MCF 10A (cell line): Measurements from ENCODE around the gene KCNG1. TPM values are rescaled to one million over a fixed set of nuclear protein-coding genes. Genes with fewer than 3 reads are reported as not detected.

Source experiments
- Bru-seq: library from RNA; stranded (reverse); fragments of 400-500 nt; gene quantifications from one replicate; lab custom pipeline; 2021; lab: Mats Ljungman, UMichigan
- BruChase-seq, 2 experiments: library from RNA; stranded (reverse); fragments of 400-500 nt; gene quantifications; one replicate each; lab custom pipeline; 2021; lab: Mats Ljungman, UMichigan
- BruUV-seq: library from RNA; stranded (reverse); fragments of 400-500 nt; replicated peaks from 2 replicates; lab custom pipeline; 2021; lab: Mats Ljungman, UMichigan
- CTCF ChIA-PET: fragments of 300-600 bp; sonication (Branson Sonifier 250); formaldehyde crosslinking; extraction: SDS; loops from one replicate; lab custom pipeline; 2021; ENCODE audit warnings: antibody characterized with exemption, inconsistent platforms; lab: Yijun Ruan, JAX
- POLR2A ChIA-PET: fragments of 300-600, 350-650 bp; sonication (Branson Sonifier 250); formaldehyde crosslinking; extraction: SDS; loops from one replicate; lab custom pipeline; 2020; ENCODE audit warnings: antibody characterized with exemption, inconsistent platforms; lab: Yijun Ruan, JAX
- DNase-seq: peaks from one replicate; pipeline ENCODE4 v3.0.0-alpha.2; 2018; ENCODE audit not compliant: unreplicated experiment
- H3K27ac Mint-ChIP-seq: one replicate; pipeline ENCODE4 v1.8.0; 2022; ENCODE audit warnings: mild to moderate bottlenecking, low read depth, mixed read lengths; ENCODE audit not compliant: unreplicated experiment
- H3K27me3 Mint-ChIP-seq: one replicate; pipeline ENCODE4 v1.8.0; 2022; ENCODE audit warnings: mixed read lengths; ENCODE audit not compliant: insufficient read depth, unreplicated experiment
- H3K36me3 Mint-ChIP-seq: one replicate; pipeline ENCODE4 v1.8.0; 2022; ENCODE audit warnings: mild to moderate bottlenecking, moderate library complexity, mixed read lengths; ENCODE audit not compliant: insufficient read depth, unreplicated experiment
- H3K4me1 Mint-ChIP-seq: one replicate; pipeline ENCODE4 v1.8.0; 2022; ENCODE audit warnings: mixed read lengths; ENCODE audit not compliant: insufficient read depth, unreplicated experiment
- H3K4me3 Mint-ChIP-seq: one replicate; pipeline ENCODE4 v1.8.0; 2022; ENCODE audit warnings: mild to moderate bottlenecking, moderate library complexity, mixed read lengths; ENCODE audit not compliant: unreplicated experiment
- H3K9me3 Mint-ChIP-seq: one replicate; pipeline ENCODE4 v1.8.0; 2022; ENCODE audit warnings: mixed read lengths; ENCODE audit not compliant: unreplicated experiment
- intact Hi-C: fragments of 100-400 bp; cut with micrococcal nuclease; formaldehyde crosslinking; loops from 2 replicates; pipeline ENCODE4 v1.14.1; 2022
- long read RNA-seq: library from polyadenylated mRNA; stranded (forward); transcript quantifications from one replicate; pipeline ENCODE4 v2.0.0, GENCODE V29; 2022
- total RNA-seq: library from RNA; stranded (reverse); gene quantifications from 2 replicates; pipeline ENCODE4 v1.2.3, GENCODE V29; 2022
- TF ChIP-seq, protein P1 (sequence below): fragments of 200-600 bp; IDR thresholded peaks from one replicate; pipeline ENCODE4 v1.8.0; 2022; ENCODE audit warnings: antibody characterized with exemption, mild to moderate bottlenecking; ENCODE audit not compliant: unreplicated experiment

Gene KCNG1, protein sequence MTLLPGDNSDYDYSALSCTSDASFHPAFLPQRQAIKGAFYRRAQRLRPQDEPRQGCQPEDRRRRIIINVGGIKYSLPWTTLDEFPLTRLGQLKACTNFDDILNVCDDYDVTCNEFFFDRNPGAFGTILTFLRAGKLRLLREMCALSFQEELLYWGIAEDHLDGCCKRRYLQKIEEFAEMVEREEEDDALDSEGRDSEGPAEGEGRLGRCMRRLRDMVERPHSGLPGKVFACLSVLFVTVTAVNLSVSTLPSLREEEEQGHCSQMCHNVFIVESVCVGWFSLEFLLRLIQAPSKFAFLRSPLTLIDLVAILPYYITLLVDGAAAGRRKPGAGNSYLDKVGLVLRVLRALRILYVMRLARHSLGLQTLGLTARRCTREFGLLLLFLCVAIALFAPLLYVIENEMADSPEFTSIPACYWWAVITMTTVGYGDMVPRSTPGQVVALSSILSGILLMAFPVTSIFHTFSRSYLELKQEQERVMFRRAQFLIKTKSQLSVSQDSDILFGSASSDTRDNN
- total RNA-seq (24.8 and 30.6 TPM in 2 replicates), Bru-seq, nascent RNA (percentile 63 among the genes with signal in this experiment), BruChase-seq, experiment 1, labeled RNA remaining after a 6-hour chase (percentile 55 among the genes with signal in this experiment), BruChase-seq, experiment 2, labeled RNA remaining after a 2-hour chase (percentile 58 among the genes with signal in this experiment)
- long read RNA-seq, transcript KCNG1-201 (3 exons, 2,211 nt): major isoform, 6 of 62 reads
- long read RNA-seq, partial matches to known transcripts: 0 of 62 reads
- long read RNA-seq, other reads (novel, unspliced or antisense): 56 of 62 reads

DNA sequence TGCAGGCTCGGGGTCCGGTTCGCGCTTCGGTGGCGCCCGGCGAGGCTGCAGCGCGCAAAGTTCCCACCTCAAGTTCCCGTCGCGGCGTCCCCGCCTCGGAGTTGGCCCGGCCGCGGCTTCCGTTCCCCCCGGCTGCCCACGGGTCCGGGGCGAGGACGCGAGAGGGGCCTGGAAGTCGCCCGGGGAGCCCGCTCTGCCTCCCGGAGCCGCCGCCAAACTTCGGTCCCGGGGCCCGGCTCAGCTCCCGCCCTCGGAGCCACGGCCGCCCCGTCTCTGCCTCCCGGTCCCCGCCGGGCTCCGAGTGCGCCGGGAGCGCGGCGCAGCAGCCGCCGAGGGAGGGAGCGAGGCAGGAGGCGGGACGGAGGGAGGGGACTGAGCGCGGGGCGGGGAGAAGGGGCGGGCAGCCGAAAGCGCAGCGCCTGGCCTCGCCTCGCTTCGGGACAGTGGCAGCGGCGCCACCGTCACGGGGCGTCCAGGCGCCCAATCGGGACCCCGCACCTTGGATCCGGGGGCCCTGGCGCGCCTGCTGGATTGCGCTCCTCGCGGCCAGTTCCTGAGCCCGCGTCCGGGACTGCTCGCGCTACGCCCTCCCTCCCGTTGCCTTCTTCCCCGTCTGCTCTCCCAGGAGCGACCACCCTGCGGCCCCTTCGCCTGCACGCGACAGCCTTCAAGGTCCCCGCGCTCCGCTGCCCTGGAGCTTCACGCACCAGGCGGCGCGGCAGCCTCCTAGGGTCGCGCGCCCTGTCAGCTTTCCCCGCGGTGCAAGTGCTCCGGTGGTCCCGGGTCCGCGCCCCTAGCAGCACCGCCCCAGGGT lies at the start of gene KCNG1:
TSS of gene KCNG1 (minus strand) at position 305 of the 814 bp plus-strand sequence. CDS start 12,769 bp downstream, outside the sequence.
- ChIA-PET CTCF (interaction anchor here (0.7 to 4.8 kb wide), 2 partner anchors 283 to 303 kb away, joined by 3 to 39 read pairs; no protein-coding TSS in a partner anchor), POLR2A (interaction anchor here (0.6 to 1.0 kb wide), 5 partner anchors 14 to 1290 kb away, joined by 3 to 4 read pairs (median 3); no protein-coding TSS in a partner anchor)
- Mint-ChIP-seq H3K27ac (no peak within 1 kb of the TSS), H3K4me1 (peaks cover 15% of the 10 kb centered on the region), H3K36me3 (peaks cover 9% of the 10 kb centered on the region), H3K4me3 (peak within 1 kb of the TSS; percentile 71), H3K9me3 (no peaks in the 10 kb centered on the region), H3K27me3 (peaks cover 4% of the 10 kb centered on the region)
- peak; percentile 77 for DNase-seq
- intact Hi-C loops: no loop called here
- TF ChIP-seq, protein P1, sequence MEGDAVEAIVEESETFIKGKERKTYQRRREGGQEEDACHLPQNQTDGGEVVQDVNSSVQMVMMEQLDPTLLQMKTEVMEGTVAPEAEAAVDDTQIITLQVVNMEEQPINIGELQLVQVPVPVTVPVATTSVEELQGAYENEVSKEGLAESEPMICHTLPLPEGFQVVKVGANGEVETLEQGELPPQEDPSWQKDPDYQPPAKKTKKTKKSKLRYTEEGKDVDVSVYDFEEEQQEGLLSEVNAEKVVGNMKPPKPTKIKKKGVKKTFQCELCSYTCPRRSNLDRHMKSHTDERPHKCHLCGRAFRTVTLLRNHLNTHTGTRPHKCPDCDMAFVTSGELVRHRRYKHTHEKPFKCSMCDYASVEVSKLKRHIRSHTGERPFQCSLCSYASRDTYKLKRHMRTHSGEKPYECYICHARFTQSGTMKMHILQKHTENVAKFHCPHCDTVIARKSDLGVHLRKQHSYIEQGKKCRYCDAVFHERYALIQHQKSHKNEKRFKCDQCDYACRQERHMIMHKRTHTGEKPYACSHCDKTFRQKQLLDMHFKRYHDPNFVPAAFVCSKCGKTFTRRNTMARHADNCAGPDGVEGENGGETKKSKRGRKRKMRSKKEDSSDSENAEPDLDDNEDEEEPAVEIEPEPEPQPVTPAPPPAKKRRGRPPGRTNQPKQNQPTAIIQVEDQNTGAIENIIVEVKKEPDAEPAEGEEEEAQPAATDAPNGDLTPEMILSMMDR: no peak
- no TSS peak for BruUV-seq

DNA sequence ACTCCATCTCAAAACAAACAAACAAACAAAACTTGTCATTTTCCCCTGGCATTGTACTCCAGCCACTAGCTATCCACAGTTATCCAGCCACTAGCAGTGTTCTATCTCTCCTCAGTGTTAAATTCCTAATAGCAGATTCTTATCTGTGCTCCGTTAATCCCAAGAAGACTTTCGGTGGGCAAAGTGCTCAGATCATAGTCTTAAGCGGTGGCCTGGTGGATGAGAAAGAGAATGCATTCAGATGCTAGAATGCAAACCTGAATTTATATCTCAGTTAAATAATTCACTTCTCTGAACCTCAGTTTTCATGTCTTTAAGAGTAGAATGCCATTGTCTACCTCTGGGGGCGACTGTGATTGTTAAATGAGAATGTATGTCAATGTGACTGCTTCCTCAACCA lies 47.7 kb upstream of the KCNG1 start:
- intact Hi-C loops: no loop called here
- no peak for DNase-seq
- TF ChIP-seq, protein P1: no peak
- Mint-ChIP-seq H3K27ac (no peak overlapping the region), H3K27me3 (peaks cover 56% of the 10 kb centered on the region), H3K4me1 (no peaks in the 10 kb centered on the region), H3K4me3 (no peak overlapping the region), H3K36me3 (no peaks in the 10 kb centered on the region), H3K9me3 (no peaks in the 10 kb centered on the region)
- no TSS peak for BruUV-seq
- ChIA-PET POLR2A (no interaction called here), CTCF (no interaction called here)

DNA sequence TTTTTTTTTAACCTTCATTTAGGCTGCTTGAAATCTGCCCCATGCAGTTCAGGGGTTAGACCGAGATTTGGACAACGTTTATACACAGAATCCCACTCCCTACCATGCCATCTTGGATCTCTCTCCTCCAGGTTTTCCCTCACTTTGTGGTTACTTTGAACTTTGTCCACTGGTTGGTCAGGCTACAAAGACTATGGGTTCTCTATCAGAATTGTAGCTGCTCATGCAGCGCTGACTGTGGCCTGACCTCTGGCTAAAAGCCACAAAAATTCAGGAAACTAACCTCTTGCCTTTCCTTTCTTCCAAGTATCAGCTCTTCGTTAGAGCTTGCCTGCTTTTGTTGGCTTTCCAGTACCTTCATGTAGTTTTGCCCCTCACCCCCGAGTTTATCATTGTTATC lies 44.9 kb upstream of the KCNG1 start:
- Mint-ChIP-seq H3K27ac (no peak overlapping the region), H3K27me3 (peaks cover 47% of the 10 kb centered on the region), H3K9me3 (no peaks in the 10 kb centered on the region)

More for the DNA sequence above, 44.9 kb upstream of the KCNG1 start:
- no peaks in the 10 kb centered on the region for H3K4me1 Mint-ChIP-seq
- no peak overlapping the region for H3K4me3 Mint-ChIP-seq
- intact Hi-C loops: no loop called here
- TF ChIP-seq, protein P1: no peak
- no peaks in the 10 kb centered on the region for H3K36me3 Mint-ChIP-seq
- POLR2A ChIA-PET: interaction anchor here (0.9 kb wide), 1 partner anchor 501 kb away, joined by 3 read pairs; no protein-coding TSS in a partner anchor
- no peak for DNase-seq
- BruUV-seq: no TSS peak
- CTCF ChIA-PET: interaction anchor here (0.5 to 0.9 kb wide), 3 partner anchors 10 to 111 kb away, joined by 3 to 6 read pairs (median 3); no protein-coding TSS in a partner anchor
